ENCODE measurements around the gene SRSF11.

Gene SRSF11

DNA sequence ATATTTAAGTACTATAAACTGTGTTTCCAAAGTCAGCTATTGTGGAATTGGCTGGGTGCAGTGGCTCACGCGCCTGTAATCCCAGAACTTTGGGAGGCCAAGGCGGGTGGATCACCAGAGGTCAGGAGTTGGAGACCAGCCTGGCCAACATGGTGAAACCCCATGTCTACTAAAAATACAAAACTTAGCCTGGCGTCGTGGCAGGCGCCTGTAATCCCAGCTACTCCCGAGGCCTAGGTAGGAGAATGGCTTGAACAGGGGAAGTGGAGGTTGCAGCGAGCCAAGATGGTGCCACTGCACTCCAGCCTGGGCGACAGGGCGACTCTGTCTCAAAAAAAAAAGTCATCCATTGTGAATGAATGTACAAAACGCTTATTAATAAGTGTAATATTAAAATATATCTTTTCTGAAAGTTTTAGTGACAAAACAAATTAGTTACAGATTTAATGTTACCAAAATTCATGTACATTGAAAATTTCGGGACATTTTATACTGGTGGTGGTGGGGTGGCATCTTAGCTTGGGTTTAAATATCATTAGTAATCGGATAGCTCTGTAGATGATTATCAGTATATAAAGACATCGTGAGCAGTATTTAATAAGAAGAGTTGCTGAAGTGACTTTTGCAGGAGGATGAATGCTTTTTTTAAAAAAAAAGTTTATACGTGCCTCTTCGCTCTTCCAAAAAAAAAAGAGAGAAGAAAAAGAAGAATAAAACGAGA is 503 bp upstream of the SRSF11 start:
- DNase-seq (ENCODE audit: low read depth in 4 of 4, low spot score in 1 of 4): no peak

DNA sequence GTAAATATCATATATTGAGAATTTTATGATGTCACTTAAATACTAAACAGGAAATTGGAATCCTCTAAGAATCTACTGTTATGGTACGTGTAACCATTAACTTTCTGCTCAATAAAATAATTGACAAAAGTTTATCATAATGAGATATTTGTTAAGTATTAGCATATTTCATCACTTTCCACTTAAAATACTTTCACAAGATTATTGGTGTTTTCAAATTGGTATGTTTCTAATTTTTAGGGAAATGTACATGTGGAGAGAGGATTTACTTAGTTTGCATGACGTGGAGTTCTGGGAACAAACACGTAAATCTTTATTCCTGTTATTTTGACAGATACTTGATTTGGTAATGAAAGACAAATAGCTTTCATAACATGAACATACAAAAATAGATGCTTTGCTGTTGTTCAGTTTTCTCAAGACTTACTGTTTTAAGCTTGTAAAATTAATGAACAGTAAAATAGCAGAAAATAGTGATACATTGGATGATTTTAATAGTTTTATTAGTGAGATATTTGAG is 1.6 kb downstream of the SRSF11 start:
- DNase-seq (ENCODE audit: low read depth in 4 of 4, low spot score in 1 of 4): no peak

DNA sequence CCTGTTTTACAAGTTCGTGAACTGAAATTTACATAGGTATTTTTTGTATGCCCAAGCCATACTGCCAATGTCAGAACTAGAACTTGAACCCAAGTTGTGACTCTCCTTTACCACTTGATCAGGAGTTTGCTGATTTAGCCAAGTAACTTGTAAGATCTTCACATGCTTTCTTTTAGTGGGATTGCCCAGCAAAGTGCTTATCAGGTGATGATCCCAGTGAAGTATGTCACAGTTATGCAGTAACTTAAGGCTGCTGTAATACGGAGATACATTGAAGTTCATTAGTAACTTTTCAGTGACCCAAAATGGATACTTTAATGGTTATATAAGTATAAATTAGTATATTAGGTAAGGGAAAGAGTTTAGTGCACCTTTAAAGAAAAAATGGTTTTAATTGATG is 3.8 kb downstream of the SRSF11 start:
- DNase-seq (ENCODE audit: low read depth in 4 of 4, low spot score in 1 of 4): no peak

DNA sequence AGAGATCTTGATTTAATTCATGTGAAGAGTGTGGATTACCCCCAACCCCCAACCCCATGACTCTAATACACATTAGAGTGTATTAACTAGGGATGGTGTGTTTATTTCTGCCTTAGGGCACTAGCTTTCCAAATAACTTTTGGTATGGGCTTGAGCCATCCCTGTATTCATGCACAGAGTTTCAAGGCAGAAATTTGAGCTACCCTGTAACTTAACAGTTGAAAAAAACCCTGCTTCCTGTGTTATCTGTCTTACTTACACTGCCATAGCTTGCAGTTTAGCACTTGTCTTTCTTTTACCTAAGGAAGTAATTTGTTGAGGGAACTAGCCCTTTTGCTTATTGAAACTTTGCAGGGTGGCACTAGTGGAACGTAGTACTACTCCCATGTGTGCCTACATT is 6.3 kb downstream of the SRSF11 start:
- DNase-seq (ENCODE audit: low read depth in 4 of 4, low spot score in 1 of 4): no peak

GRCh38 chr1:70228670-70229069 is 7.5 kb downstream of the SRSF11 start:
- no peak for DNase-seq (ENCODE audit: low read depth in 4 of 4, low spot score in 1 of 4)

- DNase-seq (ENCODE audit: low read depth in 4 of 4, low spot score in 1 of 4): no peak
Observed at GRCh38 chr1:70231475-70231874, 10.3 kb downstream of the SRSF11 start.

DNA sequence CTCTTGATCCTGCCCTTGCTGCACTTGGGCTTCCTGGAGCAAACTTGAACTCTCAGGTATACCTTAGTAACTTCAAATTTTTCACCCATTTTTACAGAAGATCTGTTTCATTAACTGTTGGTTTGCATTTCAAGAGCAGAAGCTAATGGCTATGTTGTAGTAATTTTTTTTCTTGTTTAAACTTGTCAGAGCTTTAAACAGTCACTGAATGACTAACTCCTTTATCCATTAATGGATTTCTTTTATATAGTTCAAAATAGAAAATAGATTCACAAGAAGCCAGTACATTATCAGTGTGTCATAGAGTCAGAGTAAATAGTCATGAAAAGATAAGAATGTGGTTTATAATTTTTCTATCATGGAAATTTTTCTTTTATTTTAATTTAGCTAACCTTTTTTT is 13.6 kb downstream of the SRSF11 start:
- DNase-seq (ENCODE audit: low read depth in 4 of 4, low spot score in 1 of 4): no peak

- DNase-seq (ENCODE audit: low read depth in 4 of 4, low spot score in 1 of 4): no peak
Observed at GRCh38 chr1:70239940-70240339, 18.8 kb downstream of the SRSF11 start.

DNA sequence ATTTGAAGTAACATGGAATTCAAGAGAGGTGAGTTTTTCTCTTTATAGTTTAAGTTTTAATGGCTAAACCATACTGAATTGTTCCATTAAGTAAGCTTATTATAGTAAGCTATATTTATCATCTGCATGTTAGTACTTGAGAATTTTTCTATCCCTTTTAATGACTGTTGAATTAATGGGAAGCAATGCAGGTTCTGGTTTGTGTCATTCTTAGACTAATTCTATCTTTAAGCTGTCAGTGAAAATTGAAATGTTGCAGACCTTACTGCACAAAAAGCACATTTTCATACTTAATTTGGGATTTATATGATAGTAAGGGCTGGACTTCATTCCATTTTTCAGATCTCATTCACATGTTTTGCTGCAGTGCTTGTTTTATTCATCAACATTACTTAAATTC is 25.9 kb downstream of the SRSF11 start:
- DNase-seq (ENCODE audit: low read depth in 4 of 4, low spot score in 1 of 4): no peak

- no peak for DNase-seq (ENCODE audit: low read depth in 4 of 4, low spot score in 1 of 4)
Observed at GRCh38 chr1:70247768-70248167, 26.6 kb downstream of the SRSF11 start.

DNA sequence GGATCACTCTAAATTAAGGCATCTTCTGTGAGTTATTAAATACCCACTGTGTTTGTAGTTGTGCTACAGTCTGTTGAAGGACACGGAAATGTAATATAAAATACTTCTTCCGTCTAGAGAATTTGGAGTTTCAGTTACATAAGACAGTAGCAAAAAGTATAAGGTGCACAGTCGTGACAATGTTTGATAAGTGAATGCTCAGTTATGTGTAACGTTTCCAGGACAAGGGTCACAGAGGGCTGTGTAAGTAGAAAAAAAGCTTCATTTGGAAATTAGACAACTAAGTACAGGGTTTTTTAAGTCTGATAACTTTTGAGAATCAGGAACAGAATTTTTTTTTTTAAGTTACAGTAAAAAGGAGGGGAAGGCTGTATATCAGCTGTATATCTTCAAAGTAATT is 27.5 kb downstream of the SRSF11 start:
- no peak for DNase-seq (ENCODE audit: low read depth in 4 of 4, low spot score in 1 of 4)

- DNase-seq (ENCODE audit: low read depth in 4 of 4, low spot score in 1 of 4): no peak
Observed at GRCh38 chr1:70256664-70257063, 35.5 kb downstream of the SRSF11 start.

DNA sequence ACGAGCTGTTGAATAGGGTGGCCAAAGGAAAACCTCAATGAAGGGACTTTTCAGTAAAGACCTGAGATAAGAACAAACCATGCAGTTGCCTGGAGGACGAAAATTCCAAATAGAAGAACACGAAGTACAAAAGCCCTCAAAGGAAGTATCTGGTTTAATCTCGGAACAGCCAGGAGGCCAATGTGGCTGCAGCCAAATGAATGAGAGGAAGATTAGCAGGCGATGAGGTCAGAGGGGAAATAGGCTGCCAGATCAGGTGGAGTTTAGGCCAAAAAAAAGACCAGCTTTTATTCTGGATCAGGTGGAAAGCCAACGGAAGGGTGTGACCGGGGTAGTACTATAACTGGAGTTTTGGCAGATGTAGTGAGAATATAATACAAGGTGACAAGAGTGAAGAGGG is 43.7 kb downstream of the SRSF11 start:
- no peak for DNase-seq (ENCODE audit: low read depth in 4 of 4, low spot score in 1 of 4)

GRCh38 chr1:70265946-70266345 is 44.8 kb downstream of the SRSF11 start:
- no peak for DNase-seq (ENCODE audit: low read depth in 4 of 4, low spot score in 1 of 4)

DNA sequence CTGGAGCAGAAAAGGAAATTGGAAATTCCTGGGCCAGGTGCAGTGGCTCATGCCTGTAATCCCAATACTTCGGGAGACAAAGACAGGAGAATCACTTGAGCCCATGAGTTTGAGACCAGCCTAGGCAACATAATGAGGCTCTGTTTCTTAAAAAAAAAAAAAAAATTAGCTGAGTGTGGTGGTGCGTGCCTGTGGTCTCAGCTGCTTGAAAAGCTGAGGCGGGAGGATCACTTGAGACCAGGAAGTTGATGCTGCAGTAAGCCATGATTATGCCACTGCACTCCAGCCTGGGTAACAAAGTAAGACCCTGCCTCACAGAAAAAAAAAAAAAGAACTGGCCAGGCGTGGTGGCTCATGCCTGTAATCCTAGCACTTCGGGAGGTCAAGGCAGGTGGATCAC is 56.7 kb downstream of the SRSF11 start:
- no peak for DNase-seq (ENCODE audit: low read depth in 4 of 4, low spot score in 1 of 4)

- DNase-seq (ENCODE audit: low read depth in 4 of 4, low spot score in 1 of 4): no peak
Observed at GRCh38 chr1:70278710-70279109, 57.5 kb downstream of the SRSF11 start.

GRCh38 chr1:70284366-70284765 is 63.2 kb downstream of the SRSF11 start:
- no peak for DNase-seq (ENCODE audit: low read depth in 4 of 4, low spot score in 1 of 4)

DNA sequence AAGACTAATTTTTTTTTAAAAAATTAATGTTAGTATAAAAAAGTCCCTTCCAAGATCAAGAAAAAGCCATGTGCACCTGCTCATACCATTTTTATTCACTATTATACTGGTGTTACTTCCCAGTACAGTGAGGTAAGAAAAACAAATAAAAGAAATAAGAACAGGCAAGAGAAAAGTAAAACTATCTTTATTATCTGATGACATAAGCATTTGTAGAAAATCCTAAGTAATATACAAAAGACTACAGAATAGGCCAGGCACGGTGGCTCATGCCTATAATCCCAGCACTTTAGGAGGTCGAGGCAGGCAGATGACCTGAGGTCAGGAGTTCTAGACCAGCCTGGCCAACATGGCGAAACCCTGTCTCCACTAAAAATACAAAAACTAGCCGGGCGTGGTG is 65.3 kb downstream of the SRSF11 start:
- DNase-seq (ENCODE audit: low read depth in 4 of 4, low spot score in 1 of 4): no peak

- DNase-seq (ENCODE audit: low read depth in 4 of 4, low spot score in 1 of 4): no peak
Observed at GRCh38 chr1:70288166-70288565, 67.0 kb downstream of the SRSF11 start.

DNA sequence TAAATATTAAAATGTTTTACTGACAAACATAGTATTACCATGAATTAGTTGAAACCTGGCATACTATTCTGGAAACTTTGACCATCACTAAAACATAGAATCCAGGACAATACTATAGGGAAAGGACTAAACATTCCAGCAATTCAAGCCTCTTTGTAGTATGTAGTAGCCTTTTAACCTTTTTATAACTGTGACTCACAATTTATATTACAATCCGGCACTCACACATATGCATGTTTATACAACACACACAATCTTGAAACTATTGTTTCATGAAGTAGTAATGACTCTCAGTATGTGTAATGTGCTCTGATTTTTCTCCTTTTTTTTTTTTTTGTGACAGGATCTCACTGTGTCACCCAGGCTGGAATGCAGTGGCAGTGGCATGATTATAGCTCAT is 69.0 kb downstream of the SRSF11 start:
- no peak for DNase-seq (ENCODE audit: low read depth in 4 of 4, low spot score in 1 of 4)

DNA sequence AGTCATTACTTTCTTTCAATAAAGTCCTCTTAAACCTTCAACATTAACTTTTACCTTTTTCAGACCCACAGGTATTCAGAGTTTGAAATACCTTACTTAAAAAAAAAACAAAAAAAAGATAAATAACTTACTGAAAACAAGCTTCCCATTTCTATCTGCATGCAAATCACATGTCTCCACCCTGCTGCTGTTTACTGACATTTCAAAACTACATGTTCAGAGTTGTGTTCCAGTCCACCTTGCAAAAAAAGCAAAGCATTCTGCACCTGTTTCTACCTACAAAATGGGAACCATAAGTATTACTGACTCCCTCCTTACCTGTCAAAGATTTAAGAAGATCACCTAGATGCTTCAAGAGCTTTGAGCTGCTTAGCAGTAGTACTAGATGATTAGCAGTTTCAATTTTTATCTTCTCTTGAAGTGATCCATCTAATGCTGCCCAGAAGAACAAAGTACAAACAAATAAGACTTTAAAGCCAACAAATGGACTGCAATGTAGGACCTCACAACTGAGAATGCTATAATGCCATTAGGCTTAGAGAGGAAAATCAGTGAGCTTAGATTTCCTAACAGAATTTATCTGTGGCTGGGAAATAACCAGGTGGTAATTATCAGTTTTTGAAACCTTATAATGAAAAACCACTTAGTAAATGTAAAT is 72.1 kb downstream of the SRSF11 start:
- DNase-seq (ENCODE audit: low read depth in 4 of 4, low spot score in 1 of 4): no peak

GRCh38 chr1:70295749-70296148 is 74.6 kb downstream of the SRSF11 start:
- DNase-seq (ENCODE audit: low read depth in 4 of 4, low spot score in 1 of 4): no peak

DNA sequence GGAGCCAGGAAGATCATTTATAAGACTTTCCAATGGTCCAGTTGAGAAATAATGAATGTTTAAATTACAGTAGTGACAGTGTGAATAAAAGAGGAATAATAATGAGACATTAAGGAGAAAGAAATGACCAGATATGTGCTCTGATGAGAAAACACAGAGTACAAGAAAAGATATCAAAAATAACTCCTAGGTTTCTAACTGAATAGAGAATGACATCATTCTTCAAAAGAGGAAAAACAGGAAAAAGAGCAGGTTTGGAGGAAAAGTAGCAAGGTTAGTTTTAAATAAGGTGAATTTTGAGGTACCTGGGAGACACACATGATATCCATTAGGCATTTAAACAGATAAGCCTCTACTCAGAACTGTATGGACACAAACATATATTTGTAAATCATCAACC is 78.3 kb downstream of the SRSF11 start:
- no peak for DNase-seq (ENCODE audit: low read depth in 4 of 4, low spot score in 1 of 4)
